Stimulated activated CD8-positive, alpha-beta memory T cell treated with anti-CD3 and anti-CD28 coated beads, Interleukin-2, amount 100 ng/mL, for 48 hours (primary cell): ENCODE data around the gene FAM78A.
"Not testable (repeated sequence)": the region's sequence is repeated elsewhere in the genome, so short reads cannot be mapped to it uniquely, and the experiment has no call there.

Experiments
- DNase-seq, 2 donors: peaks; one replicate each; pipeline ENCODE4 v3.0.0-alpha.2; 2020; ENCODE audit warnings: low read depth in 2 of 2

Gene FAM78A

DNA sequence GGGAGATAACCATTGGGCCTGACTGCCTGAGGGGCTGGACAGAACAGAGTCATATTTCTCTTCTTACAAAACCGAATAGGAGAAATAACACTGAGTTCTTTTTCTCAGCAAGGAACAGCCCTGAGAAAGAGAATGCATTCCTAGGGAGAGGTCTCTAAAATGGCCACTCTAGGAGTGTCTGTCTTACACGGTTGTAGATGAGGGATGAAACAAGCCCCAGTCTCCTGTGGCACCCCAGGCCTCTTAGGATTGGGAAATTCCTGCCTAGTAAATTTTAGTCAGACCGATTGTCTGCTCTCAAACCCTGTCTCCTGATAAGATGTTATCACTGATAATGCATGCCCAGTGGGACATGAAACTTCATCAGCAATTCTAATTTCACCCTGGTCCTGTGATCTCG, 64.4 kb downstream of the FAM78A start:
- DNase-seq, result not testable (repeated sequence)
